ENCODE measurements around the gene DUSP9. TPM values are rescaled to one million over a fixed set of nuclear protein-coding genes. Genes with fewer than 3 reads are reported as not detected.

DUSP9 gene
- polyA plus RNA-seq, 2 donors, result 0.18 to 0.46 TPM

DNA sequence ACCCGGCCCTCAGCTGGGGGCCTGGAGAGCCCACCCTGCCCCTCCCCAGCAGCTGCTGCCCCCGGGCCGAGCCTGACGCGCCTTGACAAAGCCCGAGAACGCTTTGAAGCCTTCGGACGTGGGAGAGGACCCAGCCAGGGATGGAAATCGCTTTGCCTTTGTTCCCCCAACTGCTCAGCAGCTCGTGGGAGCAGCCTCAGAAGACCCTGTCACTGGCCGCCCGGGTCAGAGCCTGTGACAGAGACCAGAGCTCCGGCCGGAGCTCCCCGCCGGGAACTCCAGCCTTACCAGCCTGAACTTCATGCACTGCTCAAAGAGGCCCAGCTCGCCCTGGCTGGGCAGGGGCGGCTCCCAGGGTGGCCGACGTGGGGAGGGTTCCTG, 38.1 kb downstream of the DUSP9 start:
- 67 to 70% methylated on average over 21 of the region's 21 CpGs for WGBS, 2 donors
- H3K4me1 ChIP-seq (ENCODE audit: control insufficient read depth in 2 of 2, insufficient read depth in 2 of 2, low read length in 1 of 2), result no peaks in the 10 kb centered on the region
- H3K27ac ChIP-seq (ENCODE audit: low read depth in 2 of 2, low read length in 1 of 2), result no peak overlapping the region

GRCh38 chrX:153685751-153686696, 39.0 kb downstream of the DUSP9 start:
- no peaks in the 10 kb centered on the region for H3K27me3 ChIP-seq (ENCODE audit: control insufficient read depth in 1 of 2, insufficient read depth in 2 of 2, low read length in 2 of 2)
- H3K9me3 ChIP-seq (ENCODE audit: control insufficient read depth in 2 of 2, insufficient read depth in 1 of 2, low read depth in 1 of 2, low read length in 1 of 2), result no peaks in the 10 kb centered on the region
- H3K4me1 ChIP-seq (ENCODE audit: control insufficient read depth in 2 of 2, insufficient read depth in 2 of 2, low read length in 1 of 2), result peaks cover 0 to 3% of the 10 kb centered on the region in 2 donors
- no peak overlapping the region for H3K27ac ChIP-seq (ENCODE audit: low read depth in 2 of 2, low read length in 1 of 2)
- H3K4me3 ChIP-seq (ENCODE audit: low read depth in 1 of 2, low read length in 2 of 2), result no peak overlapping the region
- no peaks in the 10 kb centered on the region for H3K36me3 ChIP-seq (ENCODE audit: control insufficient read depth in 2 of 2, insufficient read depth in 2 of 2, low read length in 1 of 2)
- 73 to 84% methylated on average over 21 to 24 of the region's 24 CpGs for WGBS, 2 donors

More for the DNA sequence above, 38.1 kb downstream of the DUSP9 start:
- Histone ChIP-seq H3K27me3 (ENCODE audit: control insufficient read depth in 1 of 2, insufficient read depth in 2 of 2, low read length in 2 of 2) (no peaks in the 10 kb centered on the region), H3K9me3 (ENCODE audit: control insufficient read depth in 2 of 2, insufficient read depth in 1 of 2, low read depth in 1 of 2, low read length in 1 of 2) (no peaks in the 10 kb centered on the region), H3K4me3 (ENCODE audit: low read depth in 1 of 2, low read length in 2 of 2) (no peak overlapping the region), H3K36me3 (ENCODE audit: control insufficient read depth in 2 of 2, insufficient read depth in 2 of 2, low read length in 1 of 2) (no peaks in the 10 kb centered on the region)

DNA sequence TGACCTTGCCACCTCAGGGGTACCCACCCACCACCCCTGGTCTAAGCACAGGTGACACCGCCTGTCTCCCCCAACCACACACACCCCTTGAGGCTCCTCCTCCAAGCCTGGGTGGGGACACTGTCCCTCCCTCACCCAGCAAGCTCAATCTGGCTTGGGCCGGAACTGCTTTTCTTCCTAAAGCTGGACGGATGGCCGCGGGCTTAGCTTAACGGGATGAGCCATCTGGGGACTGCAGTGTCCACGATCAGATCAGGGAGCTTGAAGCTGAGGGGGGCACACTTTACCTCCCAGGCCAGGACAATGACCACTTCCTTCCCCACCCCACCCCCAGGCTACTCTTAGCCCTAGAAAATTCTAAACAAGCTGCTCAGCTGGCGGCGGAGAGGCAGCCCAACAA, 39.7 kb downstream of the DUSP9 start:
- H3K27ac ChIP-seq (ENCODE audit: low read depth in 2 of 2, low read length in 1 of 2), result no peak overlapping the region
- no peak overlapping the region for H3K4me3 ChIP-seq (ENCODE audit: low read depth in 1 of 2, low read length in 2 of 2)
- H3K27me3 ChIP-seq (ENCODE audit: control insufficient read depth in 1 of 2, insufficient read depth in 2 of 2, low read length in 2 of 2), result no peaks in the 10 kb centered on the region
- H3K4me1 ChIP-seq (ENCODE audit: control insufficient read depth in 2 of 2, insufficient read depth in 2 of 2, low read length in 1 of 2), result peaks cover 0 to 6% of the 10 kb centered on the region in 2 donors
- no peaks in the 10 kb centered on the region for H3K36me3 ChIP-seq (ENCODE audit: control insufficient read depth in 2 of 2, insufficient read depth in 2 of 2, low read length in 1 of 2)
- no peaks in the 10 kb centered on the region for H3K9me3 ChIP-seq (ENCODE audit: control insufficient read depth in 2 of 2, insufficient read depth in 1 of 2, low read depth in 1 of 2, low read length in 1 of 2)
- 30 to 59% methylated on average over 8 to 9 of the region's 9 CpGs for WGBS, 2 donors

DNA sequence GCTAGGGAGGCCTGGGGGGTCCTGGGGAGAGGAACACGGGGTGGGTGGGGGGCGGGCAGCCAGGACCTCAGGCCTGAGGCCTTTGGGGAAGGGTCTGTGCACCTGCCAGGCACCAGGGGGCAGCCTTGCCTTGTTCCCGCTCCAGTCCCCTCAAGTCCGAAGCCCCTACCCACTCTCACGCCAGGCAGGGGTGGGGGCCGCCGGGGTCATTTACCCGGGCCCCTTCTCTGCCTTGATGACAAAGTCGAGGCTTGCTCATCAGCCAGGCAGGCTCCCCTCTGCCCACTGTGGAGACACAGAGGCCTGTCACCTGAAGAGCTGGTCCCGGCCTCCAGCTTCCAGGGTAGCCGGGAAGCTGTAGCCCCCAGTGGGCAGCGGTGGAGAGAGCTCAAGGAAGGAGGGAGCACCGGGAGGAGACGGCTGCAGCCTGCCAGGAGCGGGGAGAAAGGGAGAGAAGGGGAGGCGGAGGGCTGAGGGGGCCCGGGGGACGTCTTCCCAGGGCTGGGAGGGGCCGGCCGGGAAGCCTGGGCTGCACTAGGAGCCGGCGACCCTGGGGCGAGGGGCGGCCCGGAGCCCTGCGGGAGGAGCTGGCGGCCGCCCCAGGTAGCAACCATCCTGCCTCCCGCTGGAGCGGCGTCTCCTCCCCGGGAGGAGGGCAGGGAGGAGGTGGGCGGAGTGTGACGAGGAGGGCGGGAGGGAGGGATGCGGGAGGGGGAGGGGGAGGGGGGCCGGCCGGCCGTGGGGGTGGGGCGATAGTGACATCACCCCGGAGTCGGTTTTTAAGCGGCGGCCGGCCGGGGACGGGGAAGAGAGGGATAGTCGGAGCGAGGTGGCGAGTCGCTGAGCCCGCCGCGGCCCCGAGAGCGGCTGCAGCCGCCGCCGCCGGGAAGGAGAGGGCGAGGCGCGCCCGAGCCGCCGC, 40.4 kb downstream of the DUSP9 start, which contains the start of gene SLC6A8:
SLC6A8 (plus strand) TSS at position 806 of the 919 bp plus-strand sequence. CDS start 649 bp downstream, outside the sequence.
- Histone ChIP-seq H3K4me3 (ENCODE audit: low read depth in 1 of 2, low read length in 2 of 2) (peak within 1 kb of the TSS; percentile 42 to 54), H3K9me3 (ENCODE audit: control insufficient read depth in 2 of 2, insufficient read depth in 1 of 2, low read depth in 1 of 2, low read length in 1 of 2) (no peaks in the 10 kb centered on the region), H3K36me3 (ENCODE audit: control insufficient read depth in 2 of 2, insufficient read depth in 2 of 2, low read length in 1 of 2) (no peaks in the 10 kb centered on the region), H3K27ac (ENCODE audit: low read depth in 2 of 2, low read length in 1 of 2) (peak within 1 kb of the TSS; percentile 6 to 39), H3K27me3 (ENCODE audit: control insufficient read depth in 1 of 2, insufficient read depth in 2 of 2, low read length in 2 of 2) (no peaks in the 10 kb centered on the region), H3K4me1 (ENCODE audit: control insufficient read depth in 2 of 2, insufficient read depth in 2 of 2, low read length in 1 of 2) (peaks cover 0 to 6% of the 10 kb centered on the region in 2 donors)
- 3 to 24% methylated on average over 24 to 56 of the region's 66 CpGs for WGBS, 2 donors

- Histone ChIP-seq H3K27ac (ENCODE audit: low read depth in 2 of 2, low read length in 1 of 2) (peak overlapping the region in 1 of 2 donors; percentile 33), H3K4me3 (ENCODE audit: low read depth in 1 of 2, low read length in 2 of 2) (peak overlapping the region in 1 of 2 donors; percentile 42)
- 2 to 60% methylated on average over 3 to 59 of the region's 69 CpGs for WGBS, 2 donors
Measured at GRCh38 chrX:153688071-153688470, 41.1 kb downstream of the DUSP9 start.

GRCh38 chrX:153688506-153688905, 41.5 kb downstream of the DUSP9 start:
- Histone ChIP-seq H3K27me3 (ENCODE audit: control insufficient read depth in 1 of 2, insufficient read depth in 2 of 2, low read length in 2 of 2) (no peaks in the 10 kb centered on the region), H3K9me3 (ENCODE audit: control insufficient read depth in 2 of 2, insufficient read depth in 1 of 2, low read depth in 1 of 2, low read length in 1 of 2) (no peaks in the 10 kb centered on the region), H3K4me3 (ENCODE audit: low read depth in 1 of 2, low read length in 2 of 2) (peak overlapping the region; percentile 42 to 54), H3K4me1 (ENCODE audit: control insufficient read depth in 2 of 2, insufficient read depth in 2 of 2, low read length in 1 of 2) (peaks cover 0 to 6% of the 10 kb centered on the region in 2 donors), H3K36me3 (ENCODE audit: control insufficient read depth in 2 of 2, insufficient read depth in 2 of 2, low read length in 1 of 2) (no peaks in the 10 kb centered on the region), H3K27ac (ENCODE audit: low read depth in 2 of 2, low read length in 1 of 2) (peak overlapping the region in 1 of 2 donors; percentile 39)
- WGBS, 2 donors, result 3 to 32% methylated on average over 33 to 57 of the region's 57 CpGs

More at GRCh38 chrX:153688071-153688470, 41.1 kb downstream of the DUSP9 start:
- H3K36me3 ChIP-seq (ENCODE audit: control insufficient read depth in 2 of 2, insufficient read depth in 2 of 2, low read length in 1 of 2), result no peaks in the 10 kb centered on the region
- H3K4me1 ChIP-seq (ENCODE audit: control insufficient read depth in 2 of 2, insufficient read depth in 2 of 2, low read length in 1 of 2), result peaks cover 0 to 6% of the 10 kb centered on the region in 2 donors
- no peaks in the 10 kb centered on the region for H3K9me3 ChIP-seq (ENCODE audit: control insufficient read depth in 2 of 2, insufficient read depth in 1 of 2, low read depth in 1 of 2, low read length in 1 of 2)
- H3K27me3 ChIP-seq (ENCODE audit: control insufficient read depth in 1 of 2, insufficient read depth in 2 of 2, low read length in 2 of 2), result no peaks in the 10 kb centered on the region

DNA sequence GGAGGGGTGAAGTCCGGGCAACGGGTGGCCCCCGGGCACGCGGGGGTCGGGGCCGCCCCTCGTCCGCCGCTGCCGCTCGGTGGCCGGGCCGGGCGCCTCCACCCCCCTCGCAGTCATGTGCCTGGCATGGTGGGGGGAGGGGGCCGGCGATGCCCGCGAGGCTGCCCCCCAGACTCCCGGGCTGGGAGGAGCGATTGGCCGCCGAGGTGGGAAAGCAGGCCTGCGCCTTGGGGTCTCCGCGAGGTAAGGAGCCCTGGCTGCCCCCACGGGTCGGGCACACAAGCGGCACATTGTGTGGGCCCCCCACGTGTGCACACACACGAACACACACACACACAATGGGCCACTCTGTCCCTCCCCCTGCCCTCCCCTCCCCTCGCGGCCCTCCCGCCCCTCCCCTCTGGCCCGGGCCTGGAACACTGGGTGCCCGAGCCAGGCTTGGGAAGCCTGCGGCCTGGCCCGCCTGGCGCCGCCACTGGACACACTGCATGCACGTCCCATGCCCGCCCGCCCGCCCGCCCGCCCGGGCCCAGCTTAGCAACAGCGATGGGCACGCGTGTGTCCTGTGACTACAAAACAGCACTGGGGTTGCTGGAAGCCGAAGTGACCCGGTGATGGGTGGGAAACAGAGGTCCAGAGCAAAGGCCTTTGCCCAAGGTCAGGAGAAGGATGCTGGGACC, 42.0 kb downstream of the DUSP9 start:
- Histone ChIP-seq H3K36me3 (ENCODE audit: control insufficient read depth in 2 of 2, insufficient read depth in 2 of 2, low read length in 1 of 2) (no peaks in the 10 kb centered on the region), H3K9me3 (ENCODE audit: control insufficient read depth in 2 of 2, insufficient read depth in 1 of 2, low read depth in 1 of 2, low read length in 1 of 2) (no peaks in the 10 kb centered on the region), H3K27ac (ENCODE audit: low read depth in 2 of 2, low read length in 1 of 2) (no peak overlapping the region), H3K4me1 (ENCODE audit: control insufficient read depth in 2 of 2, insufficient read depth in 2 of 2, low read length in 1 of 2) (peaks cover 0 to 6% of the 10 kb centered on the region in 2 donors), H3K4me3 (ENCODE audit: low read depth in 1 of 2, low read length in 2 of 2) (peak overlapping the region; percentile 42 to 48), H3K27me3 (ENCODE audit: control insufficient read depth in 1 of 2, insufficient read depth in 2 of 2, low read length in 2 of 2) (no peaks in the 10 kb centered on the region)
- 13 to 47% methylated on average over 39 to 51 of the region's 53 CpGs for WGBS, 2 donors

DNA sequence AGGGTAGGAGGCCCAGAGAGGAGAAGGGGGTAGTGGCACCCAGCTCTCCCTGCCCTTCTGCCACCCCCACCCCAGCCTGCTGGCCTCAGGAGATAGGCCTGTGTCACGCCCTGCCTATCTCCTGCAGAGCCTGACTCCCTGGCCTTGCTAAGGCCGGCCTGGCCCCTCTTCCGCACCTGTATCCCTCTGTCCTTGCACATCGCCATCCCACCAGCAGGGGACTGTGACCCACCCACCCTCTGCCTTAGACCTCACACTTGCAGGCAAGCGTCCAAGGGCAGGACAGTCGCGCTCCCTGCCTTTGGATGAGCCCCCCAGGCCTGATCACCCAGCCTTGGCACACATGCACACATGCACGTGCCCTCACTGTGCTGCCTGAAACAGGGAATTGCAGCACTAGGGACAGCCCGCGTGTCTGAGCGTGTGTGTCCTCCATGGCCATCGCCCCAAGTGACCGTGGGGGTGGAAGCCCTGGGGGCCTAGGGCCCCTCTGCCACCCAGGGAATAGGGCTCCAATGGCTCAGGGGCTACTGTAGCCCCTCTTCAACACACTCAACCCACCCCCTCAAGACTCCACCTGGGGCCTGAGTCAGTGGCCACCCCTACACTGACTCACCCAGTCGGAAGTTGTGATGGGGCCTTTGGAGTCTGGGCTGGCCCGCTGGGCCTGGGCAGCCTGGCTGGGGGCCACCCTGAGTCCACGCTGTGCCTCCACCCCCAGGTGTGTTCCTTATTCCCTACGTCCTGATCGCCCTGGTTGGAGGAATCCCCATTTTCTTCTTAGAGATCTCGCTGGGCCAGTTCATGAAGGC, 42.9 kb downstream of the DUSP9 start:
- 48 to 71% methylated on average over 18 to 19 of the region's 19 CpGs for WGBS, 2 donors
- Histone ChIP-seq H3K27ac (ENCODE audit: low read depth in 2 of 2, low read length in 1 of 2) (peak overlapping the region in 1 of 2 donors; percentile 42), H3K27me3 (ENCODE audit: control insufficient read depth in 1 of 2, insufficient read depth in 2 of 2, low read length in 2 of 2) (no peaks in the 10 kb centered on the region), H3K4me1 (ENCODE audit: control insufficient read depth in 2 of 2, insufficient read depth in 2 of 2, low read length in 1 of 2) (peaks cover 0 to 6% of the 10 kb centered on the region in 2 donors), H3K9me3 (ENCODE audit: control insufficient read depth in 2 of 2, insufficient read depth in 1 of 2, low read depth in 1 of 2, low read length in 1 of 2) (no peaks in the 10 kb centered on the region), H3K36me3 (ENCODE audit: control insufficient read depth in 2 of 2, insufficient read depth in 2 of 2, low read length in 1 of 2) (peaks cover 0 to under 1% of the 10 kb centered on the region in 2 donors), H3K4me3 (ENCODE audit: low read depth in 1 of 2, low read length in 2 of 2) (peak overlapping the region; percentile 35 to 42)

Data from esophagus (tissue), 2 donors.